ENCODE data around the gene E2F4. TPM values are rescaled to one million over a fixed set of nuclear protein-coding genes. Genes with fewer than 3 reads are reported as not detected.

The E2F4 gene
- total and polyA plus RNA-seq, 7 donors: 22.6 to 106 (median 46.6) TPM

- H3K27me3 ChIP-seq (ENCODE audit: insufficient read depth in 3 of 3, low read length in 2 of 3): no peaks in the 10 kb centered on the region
- peak overlapping the region; percentile 94 for H3K4me3 ChIP-seq
- ATAC-seq (peak; percentile 33 to 58 (median 44)), DNase-seq (peak; percentile 83 to 91)
- H3K4me1 ChIP-seq: peaks cover 51% of the 10 kb centered on the region
- H3K27ac ChIP-seq: peak overlapping the region; percentile 99
- WGBS, 3 donors: 0% methylated on average over 38 to 48 of the region's 48 CpGs
- intact Hi-C loops (cut with DNase I): no loop called here
- no peaks in the 10 kb centered on the region for H3K36me3 ChIP-seq (ENCODE audit: insufficient read depth in 1 of 2, low read depth in 1 of 2)
- TF ChIP-seq CTCF (IDR thresholded peaks at IDR 0.05): peak; percentile 33
- no peaks in the 10 kb centered on the region for H3K9me3 ChIP-seq
Observed at GRCh38 chr16:67246081-67246755, 54.3 kb downstream of the E2F4 start.

GRCh38 chr16:67246756-67247191 lies 54.8 kb downstream of the E2F4 start:
- Histone ChIP-seq H3K4me3 (peak overlapping the region; percentile 94), H3K36me3 (ENCODE audit: insufficient read depth in 1 of 2, low read depth in 1 of 2) (no peaks in the 10 kb centered on the region), H3K4me1 (peaks cover 45% of the 10 kb centered on the region), H3K27ac (peak overlapping the region; percentile 99), H3K27me3 (ENCODE audit: insufficient read depth in 3 of 3, low read length in 2 of 3) (no peaks in the 10 kb centered on the region), H3K9me3 (no peaks in the 10 kb centered on the region)
- no peak for TF ChIP-seq CTCF (IDR thresholded peaks at IDR 0.05)
- 0 to 1% (median 0%) methylated on average over 20 to 26 of the region's 26 CpGs for WGBS, 3 donors
- DNase-seq (no peak), ATAC-seq (peak; percentile 8 to 30 (median 10))
- intact Hi-C loops (cut with DNase I): no loop called here

- H3K4me1 ChIP-seq: peaks cover 38% of the 10 kb centered on the region
- no peaks in the 10 kb centered on the region for H3K9me3 ChIP-seq
- peak; percentile 63 to 71 (median 70) for ATAC-seq
- no peaks in the 10 kb centered on the region for H3K27me3 ChIP-seq (ENCODE audit: insufficient read depth in 3 of 3, low read length in 2 of 3)
- DNase-seq: peak; percentile 98 to 99
- intact Hi-C loops (cut with DNase I): no loop called here
- TF ChIP-seq CTCF (IDR thresholded peaks at IDR 0.05): no peak
- peak within 1 kb of the TSS; percentile 94 for H3K4me3 ChIP-seq
- peak within 1 kb of the TSS; percentile 99 for H3K27ac ChIP-seq
- no peaks in the 10 kb centered on the region for H3K36me3 ChIP-seq (ENCODE audit: insufficient read depth in 1 of 2, low read depth in 1 of 2)
- 0% methylated on average over 53 to 60 of the region's 60 CpGs for WGBS, 3 donors
Observed at GRCh38 chr16:67247192-67248072, 55.5 kb downstream of the E2F4 start, which contains the start of gene FHOD1. Gene FHOD1, minus strand, starts transcription at chr16:67247481. Its CDS starts 71 bp downstream, at chr16:67247410.

DNA sequence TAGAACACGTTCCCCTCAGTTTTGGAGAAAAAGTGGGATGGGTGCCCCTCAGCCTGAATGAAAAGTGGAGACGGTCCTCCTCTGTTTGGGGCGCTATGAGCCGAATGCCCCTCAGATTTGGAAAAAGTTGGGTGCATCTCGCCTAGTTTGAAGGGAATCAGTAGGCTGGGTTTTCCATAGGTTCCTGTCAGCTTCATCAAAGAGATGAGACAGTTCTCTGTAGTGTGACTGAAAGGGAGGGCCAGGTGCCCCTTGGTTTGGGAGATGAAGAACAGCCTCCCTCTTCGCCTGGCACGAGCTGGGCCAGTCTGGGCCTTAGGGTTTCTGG lies 56.1 kb downstream of the E2F4 start:
- TF ChIP-seq CTCF (IDR thresholded peaks at IDR 0.05): no peak
- H3K36me3 ChIP-seq (ENCODE audit: insufficient read depth in 1 of 2, low read depth in 1 of 2): no peaks in the 10 kb centered on the region
- 1 to 9% (median 7%) methylated on average over 7 of the region's 7 CpGs for WGBS, 3 donors
- intact Hi-C loops (cut with DNase I): no loop called here
- H3K4me1 ChIP-seq: peaks cover 32% of the 10 kb centered on the region
- no peak for ATAC-seq
- DNase-seq: no peak
- H3K27me3 ChIP-seq (ENCODE audit: insufficient read depth in 3 of 3, low read length in 2 of 3): no peaks in the 10 kb centered on the region
- peak overlapping the region; percentile 94 for H3K4me3 ChIP-seq
- H3K9me3 ChIP-seq: no peaks in the 10 kb centered on the region
- H3K27ac ChIP-seq: peak overlapping the region; percentile 99

Other genes starting within 250 kb of the E2F4 start
- 10 to 100 TPM in 3 of 4 donors, 1 to 10 TPM in 1; 9.7 to 15.2 (median 13.5) TPM for gene CES3, start 230.9 kb upstream of the E2F4 start, total RNA-seq
- gene CES3, start 230.9 kb upstream of the E2F4 start, polyA plus RNA-seq: 1 to 10 TPM in 2 of 3 donors, under 1 TPM in 1; 0.48 to 8.7 (median 8.5) TPM
- gene CES4A, start 203.6 kb upstream of the E2F4 start, total RNA-seq: 10 to 100 TPM in 2 of 4 donors, 1 to 10 TPM in 2; 6.0 to 41.3 (median 10.4) TPM
- gene CES4A, start 203.6 kb upstream of the E2F4 start, polyA plus RNA-seq: 1 to 10 TPM; 4.2 to 5.5 (median 4.4) TPM
- gene CBFB, start 163.0 kb upstream of the E2F4 start, total RNA-seq: 10 to 100 TPM; 32.2 to 66.1 (median 56.7) TPM
- gene CBFB, start 163.0 kb upstream of the E2F4 start, polyA plus RNA-seq: 10 to 100 TPM; 24.3 to 56.3 (median 51.4) TPM
- gene PHAF1, start 82.2 kb upstream of the E2F4 start, total RNA-seq: 10 to 100 TPM; 12.2 to 19.5 (median 15.5) TPM
- gene PHAF1, start 82.2 kb upstream of the E2F4 start, polyA plus RNA-seq: 10 to 100 TPM; 12.3 to 60.4 (median 12.4) TPM
- gene B3GNT9, start 41.2 kb upstream of the E2F4 start, total RNA-seq: 1 to 10 TPM in 3 of 4 donors, under 1 TPM in 1; 0.69 to 4.1 (median 2.3) TPM
- gene B3GNT9, start 41.2 kb upstream of the E2F4 start, polyA plus RNA-seq: 1 to 10 TPM in 1 of 3 donors, under 1 TPM in 2; 0.75 to 1.8 (median 0.86) TPM
- 1 to 10 TPM; 3.9 to 6.7 (median 5.9) TPM for gene TRADD, start 32.2 kb upstream of the E2F4 start, total RNA-seq
- gene TRADD, start 32.2 kb upstream of the E2F4 start, polyA plus RNA-seq: 10 to 100 TPM in 2 of 3 donors, 1 to 10 TPM in 1; 7.4 to 14.2 (median 10.7) TPM
- 1 to 10 TPM; 4.5 to 8.6 (median 5.9) TPM for gene FBXL8, start 32.2 kb upstream of the E2F4 start, total RNA-seq
- 1 to 10 TPM; 5.1 to 8.0 (median 5.9) TPM for gene FBXL8, start 32.2 kb upstream of the E2F4 start, polyA plus RNA-seq
- 10 to 100 TPM; 44.3 to 97.3 (median 57.6) TPM for gene HSF4, start 27.4 kb upstream of the E2F4 start, total RNA-seq
- 10 to 100 TPM; 15.1 to 47.8 (median 47.4) TPM for gene HSF4, start 27.4 kb upstream of the E2F4 start, polyA plus RNA-seq
- 100 to 1,000 TPM in 2 of 4 donors, 10 to 100 TPM in 2; 53.6 to 114 (median 88.0) TPM for gene NOL3, start 21.6 kb upstream of the E2F4 start, total RNA-seq
- gene NOL3, start 21.6 kb upstream of the E2F4 start, polyA plus RNA-seq: 100 to 1,000 TPM in 1 of 3 donors, 10 to 100 TPM in 2; 90.6 to 133 (median 93.9) TPM
- 1 to 10 TPM; 5.9 to 8.0 (median 6.6) TPM for gene MATCAP1, start 8.2 kb upstream of the E2F4 start, total RNA-seq
- gene MATCAP1, start 8.2 kb upstream of the E2F4 start, polyA plus RNA-seq: 1 to 10 TPM; 4.2 to 9.7 (median 4.5) TPM
- gene EXOC3L1, start 2.0 kb upstream of the E2F4 start, total RNA-seq: 1 to 10 TPM in 3 of 4 donors, under 1 TPM in 1; 0.91 to 1.9 (median 1.2) TPM
- gene EXOC3L1, start 2.0 kb upstream of the E2F4 start, polyA plus RNA-seq: 1 to 10 TPM in 1 of 3 donors, under 1 TPM in 2; 0.84 to 3.4 (median 0.97) TPM
- under 1 TPM; 0.26 to 0.79 (median 0.42) TPM for gene ELMO3, start 7.0 kb downstream of the E2F4 start, total RNA-seq
- under 1 TPM; 0.35 to 0.82 (median 0.53) TPM for gene ELMO3, start 7.0 kb downstream of the E2F4 start, polyA plus RNA-seq
- 10 to 100 TPM; 10.1 to 32.7 (median 20.5) TPM for gene TMEM208, start 35.0 kb downstream of the E2F4 start, total RNA-seq
- gene TMEM208, start 35.0 kb downstream of the E2F4 start, polyA plus RNA-seq: 100 to 1,000 TPM in 1 of 3 donors, 10 to 100 TPM in 2; 64.3 to 111 (median 91.9) TPM
- gene FHOD1, start 55.3 kb downstream of the E2F4 start, total RNA-seq: 100 to 1,000 TPM in 3 of 4 donors, 10 to 100 TPM in 1; 61.5 to 154 (median 124) TPM
- 10 to 100 TPM; 16.9 to 48.7 (median 27.2) TPM for gene FHOD1, start 55.3 kb downstream of the E2F4 start, polyA plus RNA-seq
- gene SLC9A5, start 56.8 kb downstream of the E2F4 start, total RNA-seq: 1 to 10 TPM in 3 of 4 donors, under 1 TPM in 1; 0.59 to 1.7 (median 1.4) TPM
- gene SLC9A5, start 56.8 kb downstream of the E2F4 start, polyA plus RNA-seq: 1 to 10 TPM in 1 of 3 donors, under 1 TPM in 2; 0.52 to 1.1 (median 0.91) TPM
- 1 to 10 TPM in 2 of 4 donors, under 1 TPM in 2; 0.28 to 1.9 (median 1.3) TPM for gene PLEKHG4, start 87.4 kb downstream of the E2F4 start, total RNA-seq
- gene PLEKHG4, start 87.4 kb downstream of the E2F4 start, polyA plus RNA-seq: under 1 TPM; 0.60 to 1.00 (median 0.98) TPM
- not detected for gene KCTD19, start 134.6 kb downstream of the E2F4 start, total RNA-seq
- gene KCTD19, start 134.6 kb downstream of the E2F4 start, polyA plus RNA-seq: under 1 TPM in 1 of 3 donors, not detected in 2; 0.03 TPM
- not detected for gene LRRC36, start 134.7 kb downstream of the E2F4 start, total RNA-seq
- gene LRRC36, start 134.7 kb downstream of the E2F4 start, polyA plus RNA-seq: under 1 TPM; 0.06 to 0.25 (median 0.11) TPM
- gene TPPP3, start 201.3 kb downstream of the E2F4 start, total RNA-seq: 10 to 100 TPM; 14.8 to 36.4 (median 25.7) TPM
- 10 to 100 TPM in 2 of 3 donors, 1 to 10 TPM in 1; 5.3 to 21.4 (median 17.0) TPM for gene TPPP3, start 201.3 kb downstream of the E2F4 start, polyA plus RNA-seq
- 10 to 100 TPM in 1 of 4 donors, 1 to 10 TPM in 3; 5.8 to 11.0 (median 6.9) TPM for gene ZDHHC1, start 224.3 kb downstream of the E2F4 start, total RNA-seq
- gene ZDHHC1, start 224.3 kb downstream of the E2F4 start, polyA plus RNA-seq: 1 to 10 TPM; 1.7 to 5.0 (median 2.9) TPM
- under 1 TPM; 0.16 to 0.71 (median 0.39) TPM for gene HSD11B2, start 239.0 kb downstream of the E2F4 start, total RNA-seq
- under 1 TPM; 0.11 to 0.35 (median 0.17) TPM for gene HSD11B2, start 239.0 kb downstream of the E2F4 start, polyA plus RNA-seq